K562 (cell line): Measurements from ENCODE around the gene ZNF215. TPM values are rescaled to one million over a fixed set of nuclear protein-coding genes. Genes with fewer than 3 reads are reported as not detected.

ENCODE experiments used
- ATAC-seq: fragments of 200-7000 bp; cut with Tn5 transposase; 3 replicates; pipeline ENCODE4 v1.9.1; 2020; ENCODE audit warnings: moderate library complexity
- BruUV-seq: library from RNA; stranded (reverse); fragments of 400-500 nt; replicated peaks from 2 replicates; lab custom pipeline; 2021; lab: Mats Ljungman, UMichigan
- CTCF ChIA-PET: fragments of 300-600 bp; formaldehyde crosslinking; extraction: SDS; loops from one replicate; lab custom pipeline; 2021; ENCODE audit warnings: low intra/inter-chr PET ratio; lab: Yijun Ruan, JAX
- POLR2A ChIA-PET: fragments of 300-600, 350-650 bp; sonication (Branson Sonifier 250); formaldehyde crosslinking; extraction: SDS; loops from one replicate; lab custom pipeline; 2021; ENCODE audit warnings: antibody characterized with exemption, inconsistent platforms; lab: Yijun Ruan, JAX
- DNase-seq, 4 experiments: peaks; one replicate each; pipeline versions ENCODE4 v3.0.0 to v3.0.0-alpha.2; 2011 to 2018; ENCODE audit warnings: low spot score in 3 of 4, mixed read lengths in 3 of 4; ENCODE audit errors: extremely low read depth in 1 of 4
- FAIRE-seq: peaks from 2 replicates; lab custom pipeline; 2011; peaks lifted over from hg19 to GRCh38; lab: Jason Lieb, UNC
- H2AFZ ChIP-seq: 2 replicates; pipeline ENCODE4 v1.6.0; 2011; ENCODE audit warnings: low read depth, low read length, control low read depth, inconsistent platforms
- H3K27ac ChIP-seq: fragments of 200-600 bp; 3 replicates; pipeline ENCODE4 v1.8.0; 2011; ENCODE audit warnings: low read depth, mild to moderate bottlenecking, control low read depth, inconsistent platforms, low read length, moderate library complexity, mixed read lengths; ENCODE audit errors: extremely low read depth
- H3K27me3 ChIP-seq, 2 experiments: fragments of 300-600 bp in 1 of 2; 2 replicates in 1 of 2; 3 replicates in 1 of 2; pipeline versions ENCODE4 v1.6.0 to v1.8.0; 2011; ENCODE audit warnings: inconsistent platforms in 2 of 2, low read length in 2 of 2, mild to moderate bottlenecking in 1 of 2, mixed read lengths in 1 of 2, moderate library complexity in 1 of 2; ENCODE audit not compliant: control insufficient read depth in 2 of 2, insufficient read depth in 2 of 2
- H3K36me3 ChIP-seq: fragments of 300-600 bp; 3 replicates; pipeline ENCODE4 v1.8.0; 2011; ENCODE audit warnings: mild to moderate bottlenecking, low read length, inconsistent platforms; ENCODE audit not compliant: control insufficient read depth, insufficient read depth
- H3K4me1 ChIP-seq, 2 experiments: fragments of 200-600 bp in 1 of 2; replicated peaks in 1 of 2; 2 replicates in 1 of 2; 3 replicates in 1 of 2; pipeline versions ENCODE4 v1.5.1 to v1.8.0; 2011; ENCODE audit warnings: inconsistent platforms in 2 of 2, low read length in 2 of 2, mild to moderate bottlenecking in 1 of 2, mixed read lengths in 1 of 2, moderate library complexity in 1 of 2; ENCODE audit not compliant: control insufficient read depth in 2 of 2, insufficient read depth in 2 of 2
- H3K4me2 ChIP-seq: 2 replicates; pipeline ENCODE4 v1.6.1; 2011; ENCODE audit warnings: low read length, control low read depth, inconsistent platforms, mixed read lengths; ENCODE audit not compliant: insufficient read depth
- H3K4me3 ChIP-seq: fragments of 200-600 bp; sonication (generic), shearing (Covaris generic); 2 replicates; pipeline ENCODE4 v1.5.1; 2016; ENCODE audit warnings: control low read depth, inconsistent platforms
- H3K79me2 ChIP-seq: fragments of 200-600 bp; 3 replicates; pipeline ENCODE4 v1.8.0; 2011; ENCODE audit warnings: low read length, inconsistent platforms; ENCODE audit not compliant: control insufficient read depth, insufficient read depth
- H3K9ac ChIP-seq, 2 experiments: 2 replicates each; pipeline versions ENCODE4 v1.6.0 to v1.6.1; 2011; ENCODE audit warnings: low read depth in 2 of 2, low read length in 2 of 2, control low read depth in 1 of 2, inconsistent platforms in 1 of 2, mild to moderate bottlenecking in 1 of 2, mixed read lengths in 1 of 2; ENCODE audit not compliant: insufficient read depth in 1 of 2
- H3K9me1 ChIP-seq: one replicate; pipeline ENCODE4 v1.6.0; 2011; ENCODE audit warnings: inconsistent platforms, mild to moderate bottlenecking, low read length, moderate library complexity; ENCODE audit not compliant: control insufficient read depth, insufficient read depth
- H3K9me3 ChIP-seq: replicated peaks from 2 replicates; pipeline ENCODE4 v1.5.1; 2011; ENCODE audit warnings: low read depth, low read length, inconsistent platforms; ENCODE audit not compliant: control insufficient read depth, insufficient read depth
- H4K20me1 ChIP-seq: replicated peaks from 2 replicates; pipeline ENCODE4 v1.6.1; 2011; ENCODE audit warnings: low read length, inconsistent platforms, mixed read lengths; ENCODE audit not compliant: control insufficient read depth, insufficient read depth
- CBX1 ChIP-seq: sonication (generic); IDR thresholded peaks from 2 replicates; pipeline ENCODE4 v1.6.1; 2016; ENCODE audit warnings: antibody characterized with exemption, low read depth, mild to moderate bottlenecking
- E2F5 ChIP-seq: sonication (generic); formaldehyde crosslinking; IDR thresholded peaks from 2 replicates; pipeline ENCODE4 v1.8.0; 2022; ENCODE audit warnings: mild to moderate bottlenecking, missing genetic modification reagents
- ELF4 ChIP-seq: fragments of 450-650 bp; formaldehyde crosslinking; IDR thresholded peaks from 2 replicates; pipeline ENCODE4 v1.4.0; 2022; ENCODE audit warnings: missing genetic modification characterization
- FOSL1 ChIP-seq: fragments of 200-800 bp; sonication (Bioruptor generic); conservative IDR thresholded peaks from 2 replicates; pipeline ENCODE4 v1.6.1; 2016; ENCODE audit warnings: missing genetic modification characterization, missing compliant biosample characterization
- FOXK1 ChIP-seq: sonication (generic); formaldehyde crosslinking; IDR thresholded peaks from 2 replicates; pipeline ENCODE4 v1.8.0; 2022; ENCODE audit warnings: missing genetic modification reagents, mild to moderate bottlenecking, borderline replicate concordance
- MCM2 ChIP-seq: fragments of 450-650 bp; IDR thresholded peaks from 2 replicates; pipeline ENCODE4 v1.6.1; 2017; ENCODE audit warnings: low read depth, mild to moderate bottlenecking
- NBN ChIP-seq: fragments of 450-650 bp; IDR thresholded peaks from 2 replicates; pipeline ENCODE4 v1.6.1; 2016; ENCODE audit warnings: low read depth, mild to moderate bottlenecking
- PCBP1 ChIP-seq: fragments of 200-400 bp; formaldehyde crosslinking; IDR thresholded peaks from 2 replicates; pipeline ENCODE4 v1.6.1; 2018; ENCODE audit warnings: mild to moderate bottlenecking, low read depth, low read length; ENCODE audit not compliant: poor library complexity, severe bottlenecking
- RREB1 ChIP-seq: fragments of 250-450 bp; sonication (Bioruptor Pico); IDR thresholded peaks from 2 replicates; pipeline ENCODE4 v1.4.0; 2020
- TBP ChIP-seq: optimal IDR thresholded peaks from 2 replicates; pipeline ENCODE3; 2011; ENCODE audit warnings: low read depth, low read length, improper control_type of control experiment
- U2AF1 ChIP-seq: fragments of 200-400 bp; formaldehyde crosslinking; optimal IDR thresholded peaks from 2 replicates; pipeline ENCODE3; 2017; ENCODE audit warnings: mild to moderate bottlenecking, low read depth, low read length, moderate library complexity
- WGBS: fragments of 100-300 bp; shearing (Covaris generic); methylation state at CpG from one replicate; pipeline ENCODE4 v1.1.6; 2016; ENCODE audit warnings: low coverage, mixed read lengths; ENCODE audit not compliant: insufficient coverage; ENCODE audit errors: missing lambda C conversion rate; 5-methylcytosine and 5-hydroxymethylcytosine counted together
- in situ Hi-C: fragments of 300-500 bp; cut with MboI; formaldehyde crosslinking; loops from 4 replicates; pipeline ENCODE4 v1.15.0; 2018; ENCODE audit warnings: inconsistent platforms, mixed read lengths
- intact Hi-C: fragments of 100-400 bp; cut with micrococcal nuclease; formaldehyde crosslinking; loops from 2 replicates; pipeline ENCODE4 v1.14.2; 2022
- polyA plus RNA-seq, 8 experiments: library from polyadenylated mRNA; depleted of rRNA in 4 of 8; stranded (reverse) in 5 of 8; unstranded in 3 of 8; fragments of >200 nt; fragmentation: Nextera tagmentation in 2 of 8; fragmentation: Illumina TruSeq in 1 of 8; extraction: Ambion mirVana in 2 of 8; extraction: Trizol in 1 of 8; gene quantifications; 2 replicates each; pipeline versions ENCODE4 v1.2.1 to v1.2.3, GENCODE V29; 2011 to 2014; ENCODE audit warnings: inconsistent platforms in 1 of 8, missing spikeins in 1 of 8
- total RNA-seq, 7 experiments: library from RNA; depleted of rRNA in 6 of 7; stranded (reverse); fragments of >200 nt in 6 of 7; fragmentation: Illumina TruSeq in 2 of 7; extraction: Trizol in 2 of 7; gene quantifications; 2 replicates each; pipeline versions ENCODE4 v1.2.1 to v1.2.3, GENCODE V29; 2011 to 2021; ENCODE audit warnings: low replicate concordance in 1 of 7

ZNF215 gene
- total and polyA plus RNA-seq, 9 of the 15 experiments (the other 6 are each of a cell fraction or from before 2014, with no cell fraction given), result 11.2 to 19.1 (median 14.2) TPM

DNA sequence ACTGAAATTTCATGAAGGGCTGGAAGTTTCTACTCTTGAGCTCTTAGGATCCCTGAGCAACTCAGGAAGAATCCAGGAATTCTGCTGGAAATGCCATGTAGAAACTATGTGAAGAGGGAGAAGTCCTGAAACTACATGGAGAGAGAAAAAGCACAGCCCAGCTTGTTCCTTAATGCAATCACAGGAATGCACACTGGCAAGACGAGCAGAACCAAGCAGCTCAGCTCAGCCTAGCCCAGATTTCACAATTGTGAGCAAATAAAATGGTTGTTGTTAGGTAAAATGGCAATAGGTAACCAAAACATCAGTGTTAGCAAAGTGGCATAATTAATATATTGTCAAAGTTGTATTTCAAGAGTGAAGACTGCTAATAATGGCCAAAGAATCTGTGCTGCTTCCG is 65.8 kb downstream of the ZNF215 start:
- no peak overlapping the region for H3K4me3 ChIP-seq
- no peaks in the 10 kb centered on the region for H3K9me3 ChIP-seq
- no peaks in the 10 kb centered on the region for H3K79me2 ChIP-seq
- H3K9me1 ChIP-seq, result no peaks in the 10 kb centered on the region
- peaks cover 0 to 4% of the 10 kb centered on the region in 2 experiments; a peak in 1 of 5 replicates for H3K4me1 ChIP-seq
- H4K20me1 ChIP-seq, result no peaks in the 10 kb centered on the region
- H2AFZ ChIP-seq, result no peak overlapping the region
- ChIA-PET POLR2A (no interaction called here), CTCF (no interaction called here)
- TF ChIP-seq CBX1 (no peak), TBP (no peak), NBN (no peak), PCBP1 (no peak), FOXK1 (CRISPR knock-in tag) (no peak), RREB1 (CRISPR knock-in tag) (no peak), ELF4 (CRISPR knock-in tag) (no peak), U2AF1 (no peak), MCM2 (no peak), FOSL1 (tag) (no peak), E2F5 (CRISPR knock-in tag) (no peak)
- 71% methylated on average over 2 of the region's 2 CpGs for WGBS
- intact Hi-C loops (loop anchor here (10.0 kb wide), 1 partner anchor 87 kb away; no protein-coding TSS in a partner anchor), in situ Hi-C loops (no loop called here)
- no peak for DNase-seq
- no peaks in the 10 kb centered on the region for H3K27me3 ChIP-seq
- H3K9ac ChIP-seq, result no peak overlapping the region
- no TSS peak for BruUV-seq
- no peaks in the 10 kb centered on the region; the same call in 2 of the 3 replicates for H3K36me3 ChIP-seq
- H3K27ac ChIP-seq, result no peak overlapping the region
- ATAC-seq, result no peak
- FAIRE-seq, result no peak
- H3K4me2 ChIP-seq, result no peak overlapping the region
